ENCODE results near the gene RAB3GAP1. TPM values are rescaled to one million over a fixed set of nuclear protein-coding genes. Genes with fewer than 3 reads are reported as not detected.
"Not testable (repeated sequence)": the region's sequence is repeated elsewhere in the genome, so short reads cannot be mapped to it uniquely, and the experiment has no call there.

RAB3GAP1 gene
- total RNA-seq, 2 experiments from 2014 or later: 23.5 to 25.4 TPM

DNA sequence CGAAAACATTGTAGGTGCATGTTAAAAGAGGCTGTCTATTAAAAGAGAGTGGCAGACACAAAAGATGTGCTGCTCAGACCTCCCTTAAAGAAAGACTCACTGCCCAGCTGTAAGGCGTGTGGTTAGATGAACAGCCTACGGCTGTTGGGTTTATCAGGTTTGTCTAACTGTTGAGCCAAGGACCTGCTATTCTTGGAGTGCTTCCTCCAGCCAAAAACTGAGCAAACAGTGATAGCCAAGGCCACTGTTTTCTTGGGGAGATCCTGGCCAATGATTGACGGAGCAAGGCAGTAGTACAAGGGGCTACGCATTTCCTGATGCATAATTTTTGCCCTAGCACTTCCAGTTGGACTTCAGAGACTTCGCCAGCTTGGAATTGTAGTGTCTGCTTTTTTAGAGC, 1.4 kb upstream of the RAB3GAP1 start:
- CTCF ChIA-PET: interaction anchor here (1.2 kb wide), 1 partner anchor 15 kb away, joined by 3 read pairs; no protein-coding TSS in a partner anchor
- POLR2A ChIA-PET: no interaction called here

GRCh38 chr2:135052997-135053474, 944 bp downstream of the RAB3GAP1 start:
- ChIA-PET POLR2A (interaction anchor here (0.5 to 1.1 kb wide), 5 partner anchors 11 to 688 kb away, joined by 3 to 6 read pairs (median 4); partner anchors contain the start of genes R3HDM1 and ZRANB3), CTCF (no interaction called here)

- CTCF ChIA-PET: no interaction called here
- POLR2A ChIA-PET: no interaction called here
Observed at GRCh38 chr2:135055182-135055786, 3.2 kb downstream of the RAB3GAP1 start.

GRCh38 chr2:135056790-135057189, 4.7 kb downstream of the RAB3GAP1 start:
- ChIA-PET CTCF (no interaction called here), POLR2A (interaction anchor here (0.6 kb wide), 2 partner anchors 101 to 663 kb away, joined by 4 to 5 read pairs; no protein-coding TSS in a partner anchor)

GRCh38 chr2:135059577-135059976, 7.5 kb downstream of the RAB3GAP1 start:
- ChIA-PET CTCF (no interaction called here), POLR2A (no interaction called here)

GRCh38 chr2:135063210-135063609, 11.1 kb downstream of the RAB3GAP1 start:
- CTCF ChIA-PET: no interaction called here
- POLR2A ChIA-PET: no interaction called here

DNA sequence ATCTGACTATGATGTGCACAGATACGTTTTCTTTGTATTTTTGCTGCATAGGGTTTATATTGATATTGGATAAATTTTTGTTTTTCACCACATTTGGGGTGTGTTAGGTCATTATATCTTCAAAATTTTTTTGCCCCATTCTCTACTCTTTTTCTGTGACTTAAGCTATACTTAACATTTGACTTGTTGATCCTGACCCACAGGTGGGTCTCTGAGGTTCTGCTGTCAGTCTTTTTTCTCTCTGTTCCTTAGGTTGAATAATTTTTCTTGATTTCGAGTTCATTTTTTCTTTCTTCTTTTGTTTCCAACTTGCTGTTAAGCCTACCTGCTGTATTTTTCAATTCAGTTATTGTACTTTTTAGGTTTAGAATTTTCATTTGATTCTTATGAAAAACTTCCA, 12.1 kb downstream of the RAB3GAP1 start:
- ChIA-PET CTCF (no interaction called here), POLR2A (interaction anchor here (0.8 kb wide), 1 partner anchor 645 kb away, joined by 3 read pairs; no protein-coding TSS in a partner anchor)

DNA sequence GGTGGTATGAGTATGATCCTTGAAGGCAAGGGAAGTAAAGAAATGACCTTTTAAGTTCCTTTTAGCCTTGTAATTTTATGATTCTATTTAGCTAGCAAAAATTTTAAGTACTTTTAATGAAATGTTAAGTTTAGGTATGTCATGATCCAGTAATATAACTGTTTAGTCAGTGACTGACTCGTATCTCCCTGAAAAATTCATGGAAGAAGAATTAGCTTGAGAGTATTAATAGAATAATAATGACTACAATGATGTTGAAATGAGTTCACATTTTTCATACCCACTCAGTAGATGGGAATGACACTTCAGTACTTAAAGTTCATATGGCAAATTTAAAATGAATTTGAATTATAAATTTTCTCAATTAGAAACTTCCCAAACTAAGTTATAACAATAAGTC, 14.6 kb downstream of the RAB3GAP1 start:
- ChIA-PET CTCF (interaction anchor here (1.8 kb wide), 1 partner anchor 24 kb away, joined by 4 read pairs; no protein-coding TSS in a partner anchor), POLR2A (no interaction called here)

- ChIA-PET CTCF (no interaction called here), POLR2A (no interaction called here)
Observed at GRCh38 chr2:135072125-135072997, 20.3 kb downstream of the RAB3GAP1 start.

- ChIA-PET POLR2A (no interaction called here), CTCF (no interaction called here)
Observed at GRCh38 chr2:135074216-135074615, 22.1 kb downstream of the RAB3GAP1 start.

GRCh38 chr2:135076556-135076955, 24.5 kb downstream of the RAB3GAP1 start:
- ChIA-PET POLR2A (no interaction called here), CTCF (no interaction called here)

GRCh38 chr2:135078417-135078816, 26.3 kb downstream of the RAB3GAP1 start:
- ChIA-PET CTCF (no interaction called here), POLR2A (no interaction called here)

- POLR2A ChIA-PET: no interaction called here
- CTCF ChIA-PET: no interaction called here
Observed at GRCh38 chr2:135086222-135086621, 34.1 kb downstream of the RAB3GAP1 start.

- POLR2A ChIA-PET, CTCF ChIA-PET: not testable (repeated sequence)
Observed at GRCh38 chr2:135089597-135089996, 37.5 kb downstream of the RAB3GAP1 start.

DNA sequence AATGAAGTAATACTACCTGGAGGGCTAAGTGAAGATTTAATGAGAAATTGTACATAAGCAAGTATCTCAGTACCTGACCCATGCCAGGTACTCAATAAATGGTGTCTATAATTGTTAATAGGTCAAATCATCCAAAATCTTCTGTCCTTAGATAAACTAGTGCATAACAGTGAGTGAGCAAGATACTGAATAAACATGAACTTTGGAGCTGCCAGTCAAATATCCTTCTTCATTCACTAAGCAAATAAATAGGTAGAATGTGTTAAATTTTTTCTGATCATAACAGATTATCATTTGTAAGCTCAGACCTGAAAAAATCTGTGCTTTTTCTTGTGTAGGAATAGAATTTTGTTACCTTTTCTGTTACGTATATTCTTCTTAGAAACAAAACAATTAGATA, 39.6 kb downstream of the RAB3GAP1 start:
- ChIA-PET CTCF (no interaction called here), POLR2A (no interaction called here)

GRCh38 chr2:135093193-135093592, 41.1 kb downstream of the RAB3GAP1 start:
- ChIA-PET POLR2A (no interaction called here), CTCF (no interaction called here)

GRCh38 chr2:135093670-135094330, 41.7 kb downstream of the RAB3GAP1 start:
- POLR2A ChIA-PET: no interaction called here

DNA sequence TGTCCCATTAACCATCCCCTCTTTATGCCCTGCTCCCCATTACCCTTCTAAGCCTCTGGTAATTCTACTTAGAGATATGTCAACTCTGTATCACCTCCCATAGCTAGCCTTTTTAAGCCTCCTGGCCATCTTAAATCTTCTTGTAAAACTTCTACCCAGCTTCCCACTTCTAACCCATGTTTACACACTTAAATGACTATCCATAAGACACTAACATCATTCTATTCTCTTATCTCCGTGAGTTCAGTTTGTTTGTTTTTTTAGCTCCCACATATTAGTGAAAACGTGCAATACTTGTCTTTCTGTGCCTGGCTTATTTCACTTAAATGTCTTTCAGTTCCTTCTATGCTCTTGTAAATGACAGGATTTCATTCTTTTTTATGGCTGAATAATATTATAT, 42.4 kb downstream of the RAB3GAP1 start:
- ChIA-PET CTCF (no interaction called here), POLR2A (no interaction called here)

More at GRCh38 chr2:135093670-135094330, 41.7 kb downstream of the RAB3GAP1 start:
- CTCF ChIA-PET: no interaction called here

GRCh38 chr2:135095591-135095990, 43.5 kb downstream of the RAB3GAP1 start:
- CTCF ChIA-PET: no interaction called here
- POLR2A ChIA-PET: no interaction called here

GRCh38 chr2:135096665-135097446, 44.8 kb downstream of the RAB3GAP1 start:
- ChIA-PET CTCF (no interaction called here), POLR2A (no interaction called here)

Data from activated CD8-positive, alpha-beta memory T cell treated with anti-CD3 and anti-CD28 coated beads for 36 hours (primary cell).